Measurements from ENCODE around the gene STIMATE. TPM values are rescaled to one million over a fixed set of nuclear protein-coding genes. Genes with fewer than 3 reads are reported as not detected.

The STIMATE gene
- total and polyA plus RNA-seq, 12 donors: 4.0 to 9.7 (median 6.9) TPM

DNA sequence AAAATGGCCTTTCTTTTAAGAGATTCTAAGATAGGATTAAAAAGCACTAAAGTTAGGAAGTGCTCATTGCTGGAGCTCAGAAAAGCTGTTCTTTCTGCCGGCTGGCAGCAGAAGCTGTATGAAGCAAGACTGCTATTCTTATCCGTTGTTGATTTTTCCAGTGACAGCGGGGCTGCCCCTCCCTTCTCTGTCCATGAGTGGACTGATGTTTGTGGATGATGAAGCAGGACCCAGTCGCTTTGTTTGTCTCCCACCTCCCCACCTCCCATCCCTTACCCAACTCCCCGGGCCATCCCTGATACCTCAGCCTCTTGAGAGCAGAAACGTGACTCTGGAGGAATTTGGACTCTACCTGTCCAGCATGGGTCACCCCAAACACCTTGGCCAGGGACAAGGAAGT, 52.2 kb downstream of the STIMATE start:
- 23 to 34% methylated on average over 6 of the region's 6 CpGs for WGBS, 2 donors
- H3K36me3 ChIP-seq: peaks cover 0 to 75% (median 31%) of the 10 kb centered on the region in 9 donors
- no peak overlapping the region for H3K4me3 ChIP-seq
- H3K9me3 ChIP-seq: no peaks in the 10 kb centered on the region
- intact Hi-C loops (cut with DNase I): loop anchor here in 6 of 10 donors (2.0 to 10.0 kb wide), 5 partner anchors 50 to 228 kb away; partner anchors contain the start of gene STIMATE (in 3 of the 6)
- peaks cover 22 to 66% (median 47%) of the 10 kb centered on the region in 9 donors for H3K4me1 ChIP-seq
- peak; percentile 49 to 69 for DNase-seq
- no peaks in the 10 kb centered on the region for H3K27me3 ChIP-seq
- ATAC-seq: peak; percentile 64 to 84 (median 73)
- H3K27ac ChIP-seq: peak overlapping the region; percentile 48 to 84 (median 73)
- TF ChIP-seq, protein P1, sequence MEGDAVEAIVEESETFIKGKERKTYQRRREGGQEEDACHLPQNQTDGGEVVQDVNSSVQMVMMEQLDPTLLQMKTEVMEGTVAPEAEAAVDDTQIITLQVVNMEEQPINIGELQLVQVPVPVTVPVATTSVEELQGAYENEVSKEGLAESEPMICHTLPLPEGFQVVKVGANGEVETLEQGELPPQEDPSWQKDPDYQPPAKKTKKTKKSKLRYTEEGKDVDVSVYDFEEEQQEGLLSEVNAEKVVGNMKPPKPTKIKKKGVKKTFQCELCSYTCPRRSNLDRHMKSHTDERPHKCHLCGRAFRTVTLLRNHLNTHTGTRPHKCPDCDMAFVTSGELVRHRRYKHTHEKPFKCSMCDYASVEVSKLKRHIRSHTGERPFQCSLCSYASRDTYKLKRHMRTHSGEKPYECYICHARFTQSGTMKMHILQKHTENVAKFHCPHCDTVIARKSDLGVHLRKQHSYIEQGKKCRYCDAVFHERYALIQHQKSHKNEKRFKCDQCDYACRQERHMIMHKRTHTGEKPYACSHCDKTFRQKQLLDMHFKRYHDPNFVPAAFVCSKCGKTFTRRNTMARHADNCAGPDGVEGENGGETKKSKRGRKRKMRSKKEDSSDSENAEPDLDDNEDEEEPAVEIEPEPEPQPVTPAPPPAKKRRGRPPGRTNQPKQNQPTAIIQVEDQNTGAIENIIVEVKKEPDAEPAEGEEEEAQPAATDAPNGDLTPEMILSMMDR (IDR thresholded peaks at IDR 0.05): no peak

DNA sequence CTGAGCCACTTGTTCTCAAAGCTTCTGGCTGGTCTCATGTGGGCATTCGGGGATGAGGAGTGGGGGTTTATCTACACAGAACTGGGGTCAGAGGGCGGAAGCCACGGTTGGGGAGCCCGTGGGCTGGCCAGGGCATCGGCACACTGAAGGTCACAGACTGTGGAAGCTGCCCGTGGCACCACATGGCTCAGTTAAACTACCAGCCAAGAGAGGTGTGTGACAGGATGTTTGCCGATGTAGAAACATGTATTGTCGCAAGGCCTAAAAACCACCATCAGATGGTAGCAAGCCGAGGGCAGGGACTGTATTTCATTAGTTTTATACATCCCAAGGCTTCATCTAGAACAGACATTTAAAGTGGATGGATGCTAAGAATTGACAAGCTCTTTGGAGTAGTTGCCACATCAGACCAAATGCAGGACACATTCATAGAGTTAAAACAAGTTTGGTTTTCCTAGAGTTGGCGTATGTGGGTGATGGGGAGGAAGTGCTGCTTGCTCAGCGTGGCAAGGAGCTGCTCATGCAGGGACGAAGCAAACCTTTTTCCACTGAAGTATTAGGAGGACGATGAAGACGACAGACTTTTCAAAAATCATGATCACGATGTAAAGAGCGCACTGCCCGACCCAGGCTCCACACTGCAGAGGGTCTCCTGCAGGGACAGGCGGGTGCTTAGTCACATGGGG, 52.9 kb downstream of the STIMATE start:
- no peak overlapping the region for H3K4me3 ChIP-seq
- TF ChIP-seq, protein P1 (IDR thresholded peaks at IDR 0.05): no peak
- ATAC-seq (no peak), DNase-seq (no peak)
- no peaks in the 10 kb centered on the region for H3K27me3 ChIP-seq
- H3K36me3 ChIP-seq: peaks cover 0 to 75% (median 25%) of the 10 kb centered on the region in 9 donors
- intact Hi-C loops (cut with DNase I): loop anchor here in 3 of 10 donors (2.0 to 10.0 kb wide), 3 partner anchors 50 to 228 kb away; partner anchors contain the start of genes NEK4 (in 1 of the 3) and STIMATE (in 1 of the 3)
- peaks cover 22 to 66% (median 47%) of the 10 kb centered on the region in 9 donors for H3K4me1 ChIP-seq
- WGBS, 2 donors: 83 to 90% methylated on average over 18 of the region's 18 CpGs
- H3K9me3 ChIP-seq: no peaks in the 10 kb centered on the region
- H3K27ac ChIP-seq: peak overlapping the region; percentile 12 to 84 (median 70)

DNA sequence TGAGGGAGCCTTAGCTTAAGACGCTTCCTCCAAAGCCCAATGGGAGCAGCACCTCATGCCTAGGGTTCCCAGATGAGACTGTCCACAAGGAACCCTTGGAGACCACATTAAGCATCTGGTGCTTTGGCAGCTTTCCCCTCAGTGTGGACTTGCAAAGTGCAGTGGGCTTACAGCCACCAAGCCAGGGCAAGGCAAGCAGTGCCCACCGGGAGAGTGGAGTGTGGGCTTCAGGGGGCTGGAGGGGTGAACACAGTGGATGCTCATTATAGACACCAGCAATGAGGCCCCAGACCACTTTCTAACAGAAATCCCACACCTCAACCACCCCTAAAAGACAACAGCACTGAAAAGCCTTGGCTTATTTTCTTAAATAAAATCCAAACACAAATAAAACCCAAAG, 53.5 kb downstream of the STIMATE start:
- TF ChIP-seq, protein P1 (IDR thresholded peaks at IDR 0.05): no peak
- ATAC-seq (no peak), DNase-seq (no peak)
- H3K4me1 ChIP-seq: peaks cover 22 to 65% (median 47%) of the 10 kb centered on the region in 9 donors
- H3K4me3 ChIP-seq: no peak overlapping the region
- peak overlapping the region; percentile 12 to 84 (median 68) for H3K27ac ChIP-seq
- 84 to 97% methylated on average over 2 of the region's 2 CpGs for WGBS, 2 donors
- H3K36me3 ChIP-seq: peaks cover 0 to 75% (median 23%) of the 10 kb centered on the region in 9 donors
- H3K9me3 ChIP-seq: no peaks in the 10 kb centered on the region
- H3K27me3 ChIP-seq: no peaks in the 10 kb centered on the region
- intact Hi-C loops (cut with DNase I): loop anchor here in 3 of 10 donors (2.0 to 10.0 kb wide), 3 partner anchors 51 to 229 kb away; partner anchors contain the start of genes NEK4 (in 1 of the 3) and STIMATE (in 1 of the 3)

DNA sequence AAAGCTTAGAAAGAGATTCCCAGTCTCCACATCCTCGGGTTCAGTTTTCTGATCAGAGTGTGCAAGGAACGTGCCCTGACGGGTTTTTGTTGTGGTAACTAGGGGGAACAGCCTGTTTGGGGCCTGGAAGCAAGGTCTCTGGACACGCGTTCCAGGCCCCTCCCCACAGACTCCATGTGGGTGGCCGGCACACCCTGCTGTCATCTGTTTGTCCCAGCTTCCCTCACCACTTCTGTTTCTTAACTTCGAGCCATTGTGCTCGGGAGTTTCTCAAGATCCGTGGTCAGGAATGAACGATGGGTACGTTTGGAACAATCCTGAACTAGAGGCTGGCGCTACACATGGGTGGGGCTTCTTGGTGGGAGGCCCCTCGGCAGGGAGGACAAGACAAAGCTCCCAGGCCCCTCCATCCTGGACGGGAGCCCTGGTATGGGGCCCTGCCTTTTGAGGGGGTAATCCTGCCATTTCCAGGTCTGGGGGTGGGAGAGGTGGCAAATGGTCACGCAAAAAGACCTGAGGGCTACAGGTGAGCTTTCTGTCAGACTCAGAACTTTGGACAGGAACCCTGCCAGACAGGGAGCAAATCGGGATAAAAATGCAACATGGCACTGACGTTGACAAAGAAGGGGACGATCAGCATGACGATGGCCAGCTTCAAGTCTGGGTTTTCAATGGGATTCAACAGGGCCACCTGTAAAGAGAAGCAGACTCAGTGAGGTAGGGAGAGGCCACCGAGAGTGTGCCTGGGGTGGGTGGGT, 54.1 kb downstream of the STIMATE start:
- H3K36me3 ChIP-seq: peaks cover 0 to 71% (median 18%) of the 10 kb centered on the region in 9 donors
- H3K4me1 ChIP-seq: peaks cover 22 to 66% (median 47%) of the 10 kb centered on the region in 9 donors
- H3K9me3 ChIP-seq: no peaks in the 10 kb centered on the region
- WGBS, 2 donors: 81 to 89% methylated on average over 20 of the region's 20 CpGs
- DNase-seq (no peak), ATAC-seq (no peak)
- H3K27ac ChIP-seq: peak overlapping the region in 9 of 10 donors; percentile 47 to 84 (median 71)
- no peak overlapping the region for H3K4me3 ChIP-seq
- H3K27me3 ChIP-seq: no peaks in the 10 kb centered on the region
- TF ChIP-seq, protein P1 (IDR thresholded peaks at IDR 0.05): no peak
- intact Hi-C loops (cut with DNase I): loop anchor here in 2 of 10 donors (5.0 to 10.0 kb wide), 2 partner anchors 52 to 71 kb away; partner anchors contain the start of genes NEK4 (in 1 of the 2) and STIMATE (in 1 of the 2)
